SK-N-SH (cell line): Measurements from ENCODE around the gene MAN2B1. TPM values are rescaled to one million over a fixed set of nuclear protein-coding genes. Genes with fewer than 3 reads are reported as not detected.
A peak's percentile ranks its signal among the peaks of the same experiment; 100 is the strongest.
"Not testable (repeated sequence)": the region's sequence is repeated elsewhere in the genome, so short reads cannot be mapped to it uniquely, and the experiment has no call there.

ENCODE experiments used
- CTCF ChIA-PET: fragments of 300-600, 350-600 bp; formaldehyde crosslinking; extraction: SDS; loops from one replicate; lab custom pipeline; 2021; lab: Yijun Ruan, JAX
- POLR2A ChIA-PET: fragments of 350-600 bp; sonication (Branson Sonifier 250); formaldehyde crosslinking; extraction: SDS; loops from one replicate; lab custom pipeline; 2020; ENCODE audit warnings: antibody characterized with exemption, inconsistent platforms; lab: Yijun Ruan, JAX
- DNase-seq: peaks from one replicate; pipeline ENCODE4 v3.0.0; 2012
- H2AFZ ChIP-seq: fragments of 200-600 bp; sonication (generic); 2 replicates; pipeline ENCODE4 v1.8.1; 2016; ENCODE audit warnings: antibody characterized with exemption, mild to moderate bottlenecking, low read depth
- H3F3A ChIP-seq: fragments of 200-600 bp; sonication (generic); replicated peaks from 2 replicates; pipeline ENCODE3; 2016; ENCODE audit warnings: antibody characterized with exemption, mild to moderate bottlenecking; ENCODE audit not compliant: insufficient read depth
- H3K27ac ChIP-seq, 2 experiments: fragments of 200-500 bp in 1 of 2; fragments of 200-600 bp in 1 of 2; sonication (Bioruptor generic) in 1 of 2; sonication (generic), shearing (Covaris generic) in 1 of 2; 2 replicates each; pipeline versions ENCODE4 v1.5.1 to v1.6.1; 2014 to 2016; ENCODE audit warnings: low read depth in 2 of 2, inconsistent platforms in 1 of 2, low read length in 1 of 2, mild to moderate bottlenecking in 1 of 2, mixed read lengths in 1 of 2
- H3K27me3 ChIP-seq: fragments of 200-600 bp; sonication (generic), shearing (Covaris generic); 2 replicates; pipeline ENCODE4 v1.6.1; 2016; ENCODE audit warnings: mixed run types; ENCODE audit not compliant: insufficient read depth
- H3K36me3 ChIP-seq, 2 experiments: fragments of 200-500 bp in 1 of 2; fragments of 200-600 bp in 1 of 2; sonication (Bioruptor generic) in 1 of 2; sonication (generic) in 1 of 2; replicated peaks in 1 of 2; 2 replicates each; pipeline versions ENCODE3 to v1.5.1; 2014 to 2016; ENCODE audit warnings: low read length in 1 of 2, mild to moderate bottlenecking in 1 of 2; ENCODE audit not compliant: insufficient read depth in 2 of 2, control insufficient read depth in 1 of 2
- H3K4me1 ChIP-seq, 2 experiments: fragments of 200-500 bp in 1 of 2; fragments of 200-600 bp in 1 of 2; sonication (Bioruptor generic) in 1 of 2; sonication (generic), shearing (Covaris generic) in 1 of 2; 2 replicates each; pipeline versions ENCODE4 v1.5.1 to v1.6.1; 2014 to 2016; ENCODE audit warnings: low read depth in 1 of 2, low read length in 1 of 2, mixed run types in 1 of 2; ENCODE audit not compliant: insufficient read depth in 2 of 2, control insufficient read depth in 1 of 2
- H3K4me2 ChIP-seq: fragments of 200-600 bp; sonication (generic), shearing (Covaris generic); 2 replicates; pipeline ENCODE4 v1.6.1; 2017; ENCODE audit warnings: mixed run types
- H3K4me3 ChIP-seq, 2 experiments: fragments of 200-500 bp in 1 of 2; fragments of 200-600 bp in 1 of 2; sonication (Bioruptor generic) in 1 of 2; sonication (generic), shearing (Covaris generic) in 1 of 2; 2 replicates each; pipeline versions ENCODE4 v1.5.1 to v1.8.1; 2014 to 2016; ENCODE audit warnings: low read depth in 2 of 2, inconsistent platforms in 1 of 2, low read length in 1 of 2, mild to moderate bottlenecking in 1 of 2, mixed read lengths in 1 of 2, moderate library complexity in 1 of 2
- H3K79me2 ChIP-seq: fragments of 200-600 bp; sonication (generic); 2 replicates; pipeline ENCODE4 v1.8.1; 2017; ENCODE audit warnings: mild to moderate bottlenecking; ENCODE audit not compliant: insufficient read depth
- H3K9ac ChIP-seq: fragments of 200-600 bp; sonication (generic); 2 replicates; pipeline ENCODE4 v1.6.1; 2017; ENCODE audit warnings: mixed run types
- H3K9me2 ChIP-seq: fragments of 200-600 bp; sonication (generic); 2 replicates; pipeline ENCODE4 v1.6.1; 2017; ENCODE audit warnings: mixed run types
- H3K9me3 ChIP-seq: fragments of 200-600 bp; sonication (generic); 2 replicates; pipeline ENCODE4 v1.6.1; 2017; ENCODE audit warnings: mixed run types, mild to moderate bottlenecking, moderate library complexity
- H4K20me1 ChIP-seq: fragments of 200-600 bp; sonication (generic); 2 replicates; pipeline ENCODE4 v1.6.1; 2017; ENCODE audit warnings: mild to moderate bottlenecking, mixed run types; ENCODE audit not compliant: insufficient read depth
- ELF1 ChIP-seq: IDR thresholded peaks from 2 replicates; pipeline ENCODE4 v1.4.0; 2012
- EP300 ChIP-seq, 2 experiments: IDR thresholded peaks; 2 replicates each; pipeline versions ENCODE4 v1.4.0 to v1.6.1; 2012; ENCODE audit warnings: borderline replicate concordance in 1 of 2, low read depth in 1 of 2, low read length in 1 of 2
- FOSL2 ChIP-seq: IDR thresholded peaks from 2 replicates; pipeline ENCODE4 v1.4.0; 2012; ENCODE audit warnings: low read depth, mild to moderate bottlenecking, moderate library complexity, borderline replicate concordance
- FOXM1 ChIP-seq: IDR thresholded peaks from 2 replicates; pipeline ENCODE4 v1.4.0; 2012; ENCODE audit warnings: low read depth, mild to moderate bottlenecking
- GABPA ChIP-seq: IDR thresholded peaks from 2 replicates; pipeline ENCODE4 v1.4.0; 2012; ENCODE audit warnings: low read depth, mild to moderate bottlenecking
- JUND ChIP-seq: IDR thresholded peaks from 2 replicates; pipeline ENCODE4 v1.4.0; 2012
- MXI1 ChIP-seq: IDR thresholded peaks from 2 replicates; pipeline ENCODE4 v1.6.1; 2012; ENCODE audit warnings: mild to moderate bottlenecking, low read depth, low read length, improper control_type of control experiment
- NFIC ChIP-seq: IDR thresholded peaks from 2 replicates; pipeline ENCODE4 v1.4.0; 2012; ENCODE audit warnings: borderline replicate concordance
- NRF1 ChIP-seq: IDR thresholded peaks from 2 replicates; pipeline ENCODE4 v1.6.1; 2012; ENCODE audit warnings: low read depth, mild to moderate bottlenecking, low read length
- POLR2AphosphoS5 ChIP-seq: IDR thresholded peaks from 2 replicates; pipeline ENCODE4 v1.6.1; 2012; ENCODE audit warnings: low read depth, low read length
- RAD21 ChIP-seq: IDR thresholded peaks from 2 replicates; pipeline ENCODE4 v1.6.1; 2012; ENCODE audit warnings: mild to moderate bottlenecking, low read length
- SIN3A ChIP-seq: IDR thresholded peaks from 2 replicates; pipeline ENCODE4 v1.6.1; 2012; ENCODE audit warnings: low read depth, mild to moderate bottlenecking, low read length, moderate library complexity, borderline replicate concordance
- SMC3 ChIP-seq: IDR thresholded peaks from 2 replicates; pipeline ENCODE4 v1.6.1; 2012; ENCODE audit warnings: low read depth, low read length, improper control_type of control experiment
- WGBS: methylation state at CpG from one replicate; pipeline ENCODE4 v1.1.6; 2017; ENCODE audit warnings: low lambda C conversion rate; 5-methylcytosine and 5-hydroxymethylcytosine counted together
- polyA plus RNA-seq, 3 experiments: library from polyadenylated mRNA; depleted of rRNA; stranded (reverse); fragments of >200 nt; gene quantifications; 2 replicates each; pipeline ENCODE4 v1.2.3, GENCODE V29; 2012
- TF ChIP-seq, protein P1 (sequence below): IDR thresholded peaks from 2 replicates; pipeline ENCODE4 v1.4.0; 2012; ENCODE audit warnings: low read depth, borderline replicate concordance
- TF ChIP-seq, protein P2 (sequence below): IDR thresholded peaks from 2 replicates; pipeline ENCODE4 v1.4.0; 2012; ENCODE audit warnings: low read depth

The MAN2B1 gene
- polyA plus RNA-seq, 1 of the 3 experiments (the other 2 are of a cell fraction): 47.0 TPM

- H3K9me3 ChIP-seq: peaks cover 15% of the 10 kb centered on the region; the same call in 1 of the 2 replicates
- H3K4me1 ChIP-seq: no peaks in the 10 kb centered on the region
- H3K79me2 ChIP-seq: peaks cover 49% of the 10 kb centered on the region
- no peak overlapping the region for H3K4me2 ChIP-seq
- ChIA-PET CTCF (interaction anchor here (1.2 to 1.8 kb wide), 2 partner anchors 16 to 22 kb away, joined by 3 to 11 read pairs; no protein-coding TSS in a partner anchor), POLR2A (no interaction called here)
- no peaks in the 10 kb centered on the region for H3K27me3 ChIP-seq
- H3K4me3 ChIP-seq: no peak overlapping the region
- no peaks in the 10 kb centered on the region; the same call in 1 of the 2 replicates for H4K20me1 ChIP-seq
- H3F3A ChIP-seq: no peaks in the 10 kb centered on the region
- TF ChIP-seq JUND: no peak
- no peak for TF ChIP-seq POLR2AphosphoS5
- TF ChIP-seq, protein P1, sequence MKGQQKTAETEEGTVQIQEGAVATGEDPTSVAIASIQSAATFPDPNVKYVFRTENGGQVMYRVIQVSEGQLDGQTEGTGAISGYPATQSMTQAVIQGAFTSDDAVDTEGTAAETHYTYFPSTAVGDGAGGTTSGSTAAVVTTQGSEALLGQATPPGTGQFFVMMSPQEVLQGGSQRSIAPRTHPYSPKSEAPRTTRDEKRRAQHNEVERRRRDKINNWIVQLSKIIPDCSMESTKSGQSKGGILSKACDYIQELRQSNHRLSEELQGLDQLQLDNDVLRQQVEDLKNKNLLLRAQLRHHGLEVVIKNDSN: no peak
- no peak for TF ChIP-seq SMC3
- TF ChIP-seq FOSL2: no peak
- TF ChIP-seq, protein P2, sequence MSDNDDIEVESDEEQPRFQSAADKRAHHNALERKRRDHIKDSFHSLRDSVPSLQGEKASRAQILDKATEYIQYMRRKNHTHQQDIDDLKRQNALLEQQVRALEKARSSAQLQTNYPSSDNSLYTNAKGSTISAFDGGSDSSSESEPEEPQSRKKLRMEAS: no peak
- no peak for TF ChIP-seq NFIC
- no peak for TF ChIP-seq GABPA
- no peak for TF ChIP-seq MXI1
- TF ChIP-seq RAD21: no peak
- TF ChIP-seq ELF1: no peak
- TF ChIP-seq NRF1: no peak
- no peak for TF ChIP-seq SIN3A
- no peak for TF ChIP-seq EP300 (IDR thresholded peaks at IDR 0.05; ENCODE audit: borderline replicate concordance in 1 of 2, low read depth in 1 of 2, low read length in 1 of 2)
- no peak for TF ChIP-seq FOXM1
- no peaks in the 10 kb centered on the region for H3K9me2 ChIP-seq
- no peak overlapping the region for H2AFZ ChIP-seq
- no peak for DNase-seq
- H3K9ac ChIP-seq: no peak overlapping the region
- H3K36me3 ChIP-seq: peaks cover 21 to 69% of the 10 kb centered on the region in 2 experiments
- 88% methylated on average over 4 of the region's 4 CpGs for WGBS
- H3K27ac ChIP-seq: no peak overlapping the region
These were observed 43.0 kb downstream of the MAN2B1 start for GRCh38 chr19:12623361-12624031.

DNA sequence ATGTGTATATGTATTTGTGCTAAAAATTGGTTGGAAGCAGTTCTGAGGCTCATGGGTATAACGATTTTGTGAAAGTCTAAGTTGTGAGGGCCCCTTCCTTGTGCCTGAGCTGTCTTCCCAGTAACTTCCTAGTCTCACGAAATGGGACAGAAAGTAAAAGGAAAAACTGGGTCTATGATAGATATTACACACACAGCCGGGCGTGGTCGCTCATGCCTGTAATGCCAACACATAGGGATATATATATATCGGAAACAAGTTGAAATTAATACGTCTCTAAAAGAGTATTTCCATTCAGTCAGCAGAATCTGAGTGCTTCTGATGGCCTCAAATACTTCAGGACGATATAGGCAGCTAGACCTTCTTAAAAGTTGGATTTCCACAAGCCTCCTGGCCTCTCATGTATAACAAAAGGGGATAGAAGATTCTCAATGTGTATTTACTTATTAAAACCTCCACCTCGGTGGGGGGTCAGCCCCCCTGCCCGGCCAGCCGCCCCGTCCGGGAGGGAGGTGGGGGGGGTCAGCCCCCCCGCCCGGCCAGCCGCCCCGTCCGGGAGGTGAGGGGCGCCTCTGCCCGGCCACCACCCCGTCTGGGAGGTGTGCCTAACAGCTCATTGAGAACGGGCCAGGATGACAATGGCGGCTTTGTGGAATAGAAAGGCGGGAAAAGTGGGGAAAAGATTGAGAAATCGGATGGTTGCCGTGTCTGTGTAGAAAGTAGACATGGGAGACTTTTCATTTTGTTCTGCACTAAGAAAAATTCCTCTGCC lies 45.1 kb downstream of the MAN2B1 start:
- H3K27me3 ChIP-seq, H3K9ac ChIP-seq, POLR2A ChIA-PET, H3K9me3 ChIP-seq, H3K4me1 ChIP-seq, DNase-seq, H3K4me3 ChIP-seq, H3K9me2 ChIP-seq, CTCF ChIA-PET, H3K4me2 ChIP-seq, H2AFZ ChIP-seq: not testable (repeated sequence)
- peak overlapping the region in 1 of 2 experiments; percentile 54; a peak in 2 of 4 replicates for H3K27ac ChIP-seq
- peaks cover 5 to 58% of the 10 kb centered on the region in 2 experiments for H3K36me3 ChIP-seq
- H3F3A ChIP-seq: peaks cover 10% of the 10 kb centered on the region
- WGBS: 71% methylated on average over 15 of the region's 26 CpGs
- peaks cover 13% of the 10 kb centered on the region; the same call in 1 of the 2 replicates for H4K20me1 ChIP-seq
- peaks cover 70% of the 10 kb centered on the region for H3K79me2 ChIP-seq
